Endothelial cell of umbilical vein (primary cell): ENCODE data around the gene OGG1. TPM values are rescaled to one million over a fixed set of nuclear protein-coding genes. Genes with fewer than 3 reads are reported as not detected.
"Not testable (repeated sequence)": the region's sequence is repeated elsewhere in the genome, so short reads cannot be mapped to it uniquely, and the experiment has no call there.

Source experiments
- BruUV-seq: library from RNA; stranded (reverse); fragments of 400-500 nt; replicated peaks from 2 replicates; lab custom pipeline; 2021; lab: Mats Ljungman, UMichigan
- CTCF ChIA-PET: fragments of 300-600, 350-600 bp; sonication (Branson Sonifier 250); formaldehyde crosslinking; loops from one replicate; lab custom pipeline; 2021; ENCODE audit warnings: antibody characterized with exemption, inconsistent platforms; lab: Charles Lee
- POLR2A ChIA-PET: fragments of 300-600, 350-600 bp; sonication (Branson Sonifier 250); formaldehyde crosslinking; loops from one replicate; lab custom pipeline; 2021; ENCODE audit warnings: antibody characterized with exemption, inconsistent platforms; lab: Charles Lee
- DNase-seq: peaks from one replicate; pipeline ENCODE4 v3.0.0-alpha.2; 2011; ENCODE audit warnings: low read depth, low spot score
- FAIRE-seq: peaks from 2 replicates; lab custom pipeline; 2011; peaks lifted over from hg19 to GRCh38; lab: Jason Lieb, UNC
- H2AFZ ChIP-seq: 2 replicates; pipeline ENCODE4 v1.6.0; 2012; ENCODE audit warnings: low read depth, low read length, control low read depth, inconsistent platforms
- H3K27ac ChIP-seq: 2 replicates; pipeline ENCODE4 v1.5.1; 2011; ENCODE audit warnings: low read depth, mild to moderate bottlenecking, control low read depth, low read length, moderate library complexity; ENCODE audit not compliant: insufficient read depth
- H3K27me3 ChIP-seq, 2 experiments: 2 replicates each; pipeline versions ENCODE4 v1.6.0 to v1.6.1; 2011; ENCODE audit warnings: low read length in 2 of 2, mixed read lengths in 1 of 2; ENCODE audit not compliant: control insufficient read depth in 2 of 2, insufficient read depth in 2 of 2
- H3K36me3 ChIP-seq, 2 experiments: 2 replicates in 1 of 2; 3 replicates in 1 of 2; pipeline ENCODE4 v1.5.1; 2011; ENCODE audit warnings: low read length in 2 of 2, mild to moderate bottlenecking in 1 of 2, moderate library complexity in 1 of 2; ENCODE audit not compliant: control insufficient read depth in 2 of 2, insufficient read depth in 2 of 2; ENCODE audit errors: extremely low read depth in 1 of 2
- H3K4me1 ChIP-seq: 3 replicates; pipeline ENCODE4 v1.5.1; 2011; ENCODE audit warnings: mild to moderate bottlenecking, low read length; ENCODE audit not compliant: control insufficient read depth, insufficient read depth; ENCODE audit errors: extremely low read depth
- H3K4me2 ChIP-seq: 2 replicates; pipeline ENCODE4 v1.6.1; 2011; ENCODE audit warnings: low read length, control low read depth, mixed read lengths; ENCODE audit not compliant: insufficient read depth
- H3K4me3 ChIP-seq, 3 experiments: fragments of 200-600 bp in 1 of 3; sonication (generic), shearing (Covaris generic) in 1 of 3; replicated peaks in 1 of 3; 2 replicates each; pipeline ENCODE4 v1.5.1; 2011 to 2016; ENCODE audit warnings: control low read depth in 3 of 3, low read length in 3 of 3, mild to moderate bottlenecking in 2 of 3, inconsistent platforms in 1 of 3, low read depth in 1 of 3, moderate library complexity in 1 of 3; ENCODE audit not compliant: insufficient read depth in 1 of 3
- H3K79me2 ChIP-seq: 2 replicates; pipeline ENCODE4 v1.6.0; 2012; ENCODE audit warnings: low read length, inconsistent platforms; ENCODE audit not compliant: control insufficient read depth, insufficient read depth
- H3K9ac ChIP-seq: replicated peaks from 2 replicates; pipeline ENCODE3; 2011; ENCODE audit warnings: low read length, control low read depth; ENCODE audit not compliant: insufficient read depth; ENCODE audit errors: extremely low read depth
- H3K9me1 ChIP-seq: replicated peaks from 3 replicates; pipeline ENCODE4 v1.6.0; 2011; ENCODE audit warnings: mild to moderate bottlenecking, low read length; ENCODE audit not compliant: control insufficient read depth, insufficient read depth; ENCODE audit errors: extremely low read depth
- H3K9me3 ChIP-seq: replicated peaks from 2 replicates; pipeline ENCODE4 v1.5.1; 2012; ENCODE audit warnings: low read length, inconsistent platforms; ENCODE audit not compliant: control insufficient read depth, insufficient read depth
- H4K20me1 ChIP-seq: replicated peaks from 2 replicates; pipeline ENCODE3; 2011; ENCODE audit warnings: mild to moderate bottlenecking, low read length; ENCODE audit not compliant: control insufficient read depth, insufficient read depth; ENCODE audit errors: extremely low read depth
- GATA2 ChIP-seq: IDR thresholded peaks from 2 replicates; pipeline ENCODE4 v1.7.0; 2011; ENCODE audit warnings: low read depth, mild to moderate bottlenecking, moderate library complexity, mixed read lengths, low read length; ENCODE audit not compliant: insufficient read length, insufficient read depth
- MYC ChIP-seq: IDR thresholded peaks from one replicate; pipeline ENCODE4 v1.6.1; 2011; ENCODE audit warnings: mild to moderate bottlenecking, low read depth, low read length
- dilution Hi-C: fragments of 300-500 bp; cut with MboI; formaldehyde crosslinking; loops from one replicate; pipeline ENCODE4 v1.15.0; 2019; ENCODE audit warnings: low sequenced_read_pairs; ENCODE audit not compliant: extremely low pct_ligation_motif_present
- intact Hi-C: fragments of 100-400 bp; cut with micrococcal nuclease; formaldehyde crosslinking; loops from one replicate; pipeline ENCODE4 v1.10.0; 2022
- polyA plus RNA-seq, 4 experiments: library from polyadenylated mRNA; depleted of rRNA in 3 of 4; stranded (reverse) in 3 of 4; unstranded in 1 of 4; fragments of >200 nt; gene quantifications; 2 replicates each; pipeline versions ENCODE4 v1.2.1 to v1.2.3, GENCODE V29; 2011 to 2012; ENCODE audit warnings: missing spikeins in 1 of 4
- total RNA-seq: library from RNA; stranded (reverse); gene quantifications from 2 replicates; pipeline ENCODE4 v1.2.3, GENCODE V29; 2021

Gene OGG1
- total and polyA plus RNA-seq, 2 donors (not counting 3 experiments of a cell fraction or from before 2014, with no cell fraction given), result 24.1 to 32.1 TPM

- Histone ChIP-seq H3K27me3 (no peaks in the 10 kb centered on the region), H3K4me2 (peak overlapping the region; percentile 83), H4K20me1 (no peaks in the 10 kb centered on the region), H3K79me2 (peaks cover 6% of the 10 kb centered on the region), H2AFZ (peak overlapping the region; percentile 97), H3K9me3 (no peaks in the 10 kb centered on the region), H3K9me1 (no peaks in the 10 kb centered on the region), H3K9ac (peak overlapping the region; percentile 73), H3K4me3 (peak overlapping the region; percentile 60 to 65 (median 62)), H3K4me1 (peaks cover 18% of the 10 kb centered on the region), H3K36me3 (peaks cover 0 to 2% of the 10 kb centered on the region in 2 experiments), H3K27ac (no peak overlapping the region)
- intact Hi-C loops (no loop called here), dilution Hi-C loops (no loop called here)
- ChIA-PET POLR2A (interaction anchor here (0.7 kb wide), 1 partner anchor 23 kb away, joined by 3 read pairs; the partner anchor contains the start of gene ARPC4), CTCF (interaction anchor here (0.7 to 1.1 kb wide), 2 partner anchors 10 to 12 kb away, joined by 3 read pairs; no protein-coding TSS in a partner anchor)
- FAIRE-seq, result no peak
- no peak for DNase-seq
- TF ChIP-seq GATA2 (no peak), MYC (no peak)
- no TSS peak for BruUV-seq
Measured at GRCh38 chr3:9770276-9770812, 20.6 kb downstream of the OGG1 start.

- DNase-seq, intact Hi-C loops, CTCF ChIA-PET, H3K79me2 ChIP-seq, dilution Hi-C loops, FAIRE-seq, H4K20me1 ChIP-seq, BruUV-seq, H3K9ac ChIP-seq, H3K4me3 ChIP-seq, POLR2A ChIA-PET, H2AFZ ChIP-seq, H3K27ac ChIP-seq, H3K9me1 ChIP-seq, H3K36me3 ChIP-seq, H3K4me2 ChIP-seq, H3K27me3 ChIP-seq, H3K9me3 ChIP-seq: not testable (repeated sequence)
- H3K4me1 ChIP-seq, result peaks cover 18% of the 10 kb centered on the region
Measured at GRCh38 chr3:9771007-9771406, 21.3 kb downstream of the OGG1 start.
